SK-MEL-5 (cell line): ENCODE results near the gene CCNK. TPM values are rescaled to one million over a fixed set of nuclear protein-coding genes. Genes with fewer than 3 reads are reported as not detected.

ENCODE experiments used
- DNase-seq: peaks from one replicate; pipeline ENCODE4 v3.0.0-alpha.2; 2016; ENCODE audit warnings: low read depth, low spot score
- in situ Hi-C: cut with HindIII; loops from 2 replicates; pipeline ENCODE4 v1.10.0; 2016; ENCODE audit warnings: low sequenced_read_pairs, high pct_unique_total_duplicates, low pct_unique_long_range_greater_than_20kb
- total RNA-seq: library from RNA; depleted of rRNA; stranded (reverse); fragments of >200 nt; shearing (Covaris generic); gene quantifications from 2 replicates; pipeline ENCODE4 v1.2.3, GENCODE V29; 2014

The CCNK gene
- total RNA-seq, 1 experiment from 2014 or later, result 22.0 TPM

GRCh38 chr14:99481745-99482099, 513 bp downstream of the CCNK start:
- in situ Hi-C loops, result no loop called here
- peak; percentile 37 for DNase-seq

DNA sequence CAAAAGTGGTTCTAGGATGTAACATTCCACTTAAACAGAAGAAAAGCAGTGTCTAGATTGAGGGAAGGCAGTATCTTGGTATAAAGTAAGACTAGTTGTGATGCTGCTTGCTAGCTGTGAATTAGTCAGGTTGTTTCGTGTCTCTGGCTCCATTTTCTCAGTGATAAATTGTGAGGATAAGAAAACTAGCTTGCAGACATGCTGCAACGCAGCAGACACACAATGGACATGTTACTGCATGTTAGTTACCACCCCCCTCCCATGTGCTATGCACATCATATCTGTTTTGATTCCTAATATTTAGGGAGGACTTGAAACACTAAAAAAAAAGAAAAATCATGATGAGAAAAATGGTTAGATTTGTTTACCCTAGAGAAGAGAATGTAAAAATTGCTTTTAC, 2.9 kb downstream of the CCNK start:
- no peak for DNase-seq
- in situ Hi-C loops, result no loop called here

- no peak for DNase-seq
- in situ Hi-C loops, result no loop called here
Observed at GRCh38 chr14:99497341-99497740, 16.1 kb downstream of the CCNK start.

DNA sequence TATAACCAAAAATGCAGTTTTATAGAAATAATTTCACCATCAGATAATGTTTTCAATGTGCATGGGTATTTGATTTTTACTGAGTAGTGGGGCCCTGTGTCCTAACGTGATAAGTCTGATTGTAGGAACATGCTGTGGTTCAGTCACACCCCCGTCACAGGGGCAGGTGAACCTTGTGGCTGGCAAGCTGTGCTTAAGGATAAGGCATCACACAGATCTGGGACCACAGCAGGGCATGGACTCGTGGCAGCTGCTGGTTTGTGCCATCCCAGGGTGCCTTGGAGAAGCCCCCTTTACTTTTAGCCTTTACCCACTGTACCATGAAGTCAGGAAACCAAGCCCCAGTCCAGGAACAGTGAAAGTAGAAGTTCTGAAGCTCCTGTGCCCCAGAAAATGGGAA, 16.7 kb downstream of the CCNK start:
- in situ Hi-C loops, result no loop called here
- no peak for DNase-seq

DNA sequence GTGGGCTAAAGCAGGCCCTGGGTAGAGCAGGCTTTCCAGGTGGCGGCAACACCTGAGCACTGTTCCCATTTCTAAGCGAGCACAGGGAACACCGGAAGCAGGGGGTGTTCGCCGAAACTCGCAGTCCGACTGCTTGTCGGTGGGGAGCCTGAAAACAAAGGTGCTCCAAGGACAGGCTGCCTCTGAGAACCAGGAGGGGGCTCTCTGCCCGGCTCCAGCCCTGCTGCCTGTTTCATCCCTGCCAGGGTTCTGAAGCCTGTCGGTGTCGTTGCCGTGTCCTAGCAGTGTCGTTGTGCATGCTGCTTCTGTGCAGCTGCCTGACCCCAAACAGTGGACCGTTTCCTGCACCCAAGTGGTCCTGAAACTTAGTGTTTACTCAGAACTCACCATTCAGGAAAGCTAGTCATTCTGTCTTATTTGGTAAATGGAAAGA, 21.8 kb downstream of the CCNK start:
- in situ Hi-C loops, result no loop called here
- DNase-seq, result no peak

GRCh38 chr14:99503848-99504453, 22.7 kb downstream of the CCNK start:
- no peak for DNase-seq
- in situ Hi-C loops, result no loop called here

GRCh38 chr14:99505089-99505488, 23.9 kb downstream of the CCNK start:
- no peak for DNase-seq
- in situ Hi-C loops, result no loop called here

DNA sequence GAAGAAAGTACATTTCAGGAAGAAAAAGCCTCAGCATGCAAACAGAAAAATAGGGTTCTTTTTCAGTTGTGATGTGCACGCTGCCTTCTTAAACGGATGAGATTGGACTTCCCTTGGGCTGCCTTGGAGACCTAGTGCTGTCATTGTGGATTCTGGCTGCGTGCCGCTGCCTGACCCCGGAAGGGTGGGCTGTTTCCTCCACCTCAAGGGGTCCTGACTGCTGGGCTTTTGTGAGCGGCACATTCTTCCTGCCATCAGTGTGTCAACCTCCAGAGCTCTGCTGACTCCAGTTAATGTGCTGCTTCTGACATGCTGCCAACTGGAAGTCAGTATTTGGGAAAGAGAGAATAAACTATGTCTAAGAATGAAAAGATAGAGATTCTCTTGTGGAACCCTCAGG, 25.1 kb downstream of the CCNK start:
- no peak for DNase-seq
- in situ Hi-C loops, result no loop called here

GRCh38 chr14:99507860-99508640, 26.8 kb downstream of the CCNK start:
- in situ Hi-C loops, result no loop called here
- DNase-seq, result no peak

DNA sequence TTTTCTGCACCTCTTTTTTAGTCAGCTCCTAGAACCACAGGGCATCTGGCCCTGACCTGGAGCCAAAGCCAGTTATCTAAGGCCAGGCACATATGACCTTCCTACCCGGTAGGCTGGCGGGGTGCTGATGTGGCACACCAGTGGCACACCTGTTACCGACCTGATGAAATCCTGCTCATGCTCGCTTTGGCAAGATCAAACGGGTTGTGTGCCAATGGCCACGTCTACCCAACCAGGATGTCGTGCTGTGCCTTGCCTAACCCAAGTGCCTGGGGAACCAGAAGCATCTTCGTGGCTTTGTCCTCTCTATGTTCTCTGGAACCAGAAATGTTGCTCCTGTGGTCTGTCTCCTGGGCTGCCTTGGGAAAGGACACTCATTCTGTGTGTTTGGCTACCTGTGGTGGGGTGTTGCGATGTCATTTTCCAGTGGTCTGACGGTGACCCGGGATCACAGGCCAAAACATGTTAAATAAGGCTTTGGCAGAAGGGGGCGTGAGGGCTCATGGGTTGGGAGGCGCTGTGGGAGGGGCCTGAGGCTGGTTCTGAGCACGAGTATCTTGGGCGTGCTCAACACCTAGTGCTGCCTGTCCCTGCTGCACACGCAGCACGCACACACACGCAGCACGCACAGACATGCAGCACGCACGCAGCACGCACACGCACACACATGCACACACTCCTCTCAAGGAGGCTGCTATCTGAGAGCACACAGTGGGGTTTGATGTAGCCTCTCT, 27.9 kb downstream of the CCNK start:
- in situ Hi-C loops, result no loop called here
- DNase-seq, result no peak

DNA sequence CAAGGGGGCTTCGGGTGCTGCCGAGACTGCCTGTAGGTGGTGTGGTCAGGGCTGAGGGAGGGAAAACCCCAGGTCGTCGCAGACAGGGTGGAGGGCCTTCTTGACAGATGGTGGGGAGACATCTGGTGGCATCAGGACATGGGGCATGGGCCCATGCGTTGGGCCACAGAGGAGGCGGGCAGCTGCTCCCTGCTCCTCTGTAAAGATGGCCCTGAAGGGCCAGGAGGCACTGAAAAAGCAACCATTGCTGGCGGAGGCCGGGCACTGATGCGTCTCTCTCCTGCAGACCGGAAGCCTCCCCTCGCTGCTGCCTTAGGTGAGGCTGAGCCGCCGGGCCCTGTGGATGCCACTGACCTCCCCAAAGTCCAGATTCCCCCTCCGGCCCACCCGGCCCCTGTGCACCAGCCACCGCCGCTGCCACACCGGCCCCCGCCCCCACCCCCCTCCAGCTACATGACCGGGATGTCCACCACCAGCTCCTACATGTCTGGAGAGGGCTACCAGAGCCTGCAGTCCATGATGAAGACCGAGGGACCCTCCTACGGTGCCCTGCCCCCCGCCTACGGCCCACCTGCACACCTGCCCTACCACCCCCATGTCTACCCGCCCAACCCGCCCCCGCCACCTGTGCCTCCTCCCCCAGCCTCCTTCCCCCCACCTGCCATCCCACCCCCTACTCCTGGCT, 28.8 kb downstream of the CCNK start:
- DNase-seq, result no peak
- in situ Hi-C loops, result no loop called here

- in situ Hi-C loops, result no loop called here
- no peak for DNase-seq
Observed at GRCh38 chr14:99510556-99511139, 29.4 kb downstream of the CCNK start.

DNA sequence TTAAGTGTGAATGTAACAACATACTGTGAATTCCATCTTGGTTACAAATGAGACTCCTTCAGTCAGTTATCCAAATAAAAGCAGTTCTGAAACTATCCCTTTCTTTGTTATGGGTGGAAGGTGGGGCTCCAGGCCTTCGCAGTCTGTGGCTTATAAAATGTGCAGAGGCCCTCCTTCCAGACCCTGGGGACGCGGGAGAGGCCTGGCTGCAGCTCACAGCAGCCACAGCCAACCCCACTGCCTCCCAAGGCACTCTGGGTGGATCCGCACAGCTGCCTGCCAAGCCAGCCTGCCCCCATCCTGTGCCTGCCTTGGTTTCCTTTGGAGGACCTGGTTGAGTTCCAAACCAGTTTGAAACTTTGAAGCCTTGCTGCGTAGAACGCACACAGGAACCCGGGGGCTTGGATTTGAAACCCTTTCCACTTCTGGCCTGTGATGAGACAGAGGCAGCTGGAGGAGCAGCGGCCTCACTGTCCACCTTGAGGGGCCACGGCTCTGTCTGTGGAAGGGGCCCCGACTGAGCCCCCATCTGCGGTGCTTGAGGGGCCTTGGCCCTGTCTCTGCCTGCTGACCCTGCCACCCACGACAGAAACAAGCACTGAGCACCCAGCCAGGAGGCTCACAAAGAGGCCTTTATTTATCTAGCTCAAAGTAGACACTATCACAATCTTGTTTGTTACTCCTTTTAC, 30.4 kb downstream of the CCNK start:
- in situ Hi-C loops, result no loop called here
- peak; percentile 47 for DNase-seq

GRCh38 chr14:99512110-99512449, 30.9 kb downstream of the CCNK start:
- no peak for DNase-seq
- in situ Hi-C loops, result no loop called here

DNA sequence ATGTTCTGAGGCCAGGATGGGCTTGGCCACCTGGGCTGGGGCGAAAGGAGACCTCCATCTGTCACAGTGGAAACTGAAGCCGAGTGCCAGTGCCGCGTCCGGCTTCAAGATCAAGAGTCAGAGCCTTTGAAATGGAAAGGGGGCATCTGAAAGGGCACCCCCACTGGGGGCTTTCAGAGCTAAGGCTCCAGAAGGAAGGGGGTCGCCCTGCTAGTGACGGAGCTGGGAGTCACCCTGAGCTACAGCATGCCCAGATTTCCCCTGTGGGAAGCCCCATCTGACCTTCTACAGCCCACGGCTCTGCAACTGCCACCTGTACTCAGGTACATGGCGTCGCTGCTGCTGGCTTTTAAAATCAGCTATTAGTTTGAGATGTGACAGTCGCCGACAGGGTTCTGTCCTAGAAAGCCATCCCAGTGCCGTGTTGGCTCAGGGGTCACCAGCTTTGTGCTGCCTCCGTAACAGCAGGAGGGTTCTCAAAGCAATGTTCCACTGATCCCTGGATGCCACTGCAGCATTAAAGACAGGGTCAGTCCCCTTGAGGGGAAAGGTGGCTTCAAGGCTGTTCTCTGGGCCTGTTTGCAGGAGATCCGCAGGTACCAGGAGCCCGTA, 31.5 kb downstream of the CCNK start:
- no peak for DNase-seq
- in situ Hi-C loops, result no loop called here

DNA sequence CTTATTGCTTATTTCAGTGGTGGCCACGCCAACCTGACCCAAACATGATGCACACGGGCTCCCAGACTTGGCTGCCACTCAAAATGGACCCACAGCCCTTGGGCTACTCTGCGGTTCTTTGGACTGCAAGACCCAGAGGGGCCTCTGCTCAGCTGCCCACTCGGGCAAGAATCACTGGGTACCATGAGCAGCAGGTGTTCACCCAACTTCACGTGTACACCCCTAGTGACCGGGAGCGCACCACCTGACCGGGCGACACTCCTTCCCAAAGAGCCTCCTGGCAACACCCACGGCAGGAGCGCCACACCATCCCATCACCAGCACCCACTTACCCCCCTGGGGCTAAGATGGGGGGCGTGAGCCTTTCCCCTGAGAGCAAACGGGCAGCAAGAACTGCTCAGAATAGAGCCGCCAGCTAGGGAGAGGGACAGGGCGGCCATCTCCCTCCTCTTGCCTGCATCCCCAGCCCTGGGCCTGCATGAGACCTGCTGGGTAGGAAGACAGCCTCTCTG, 32.0 kb downstream of the CCNK start:
- DNase-seq, result no peak
- in situ Hi-C loops, result no loop called here

- in situ Hi-C loops, result no loop called here
- DNase-seq, result no peak
Observed at GRCh38 chr14:99513946-99514551, 32.8 kb downstream of the CCNK start.
